Neuronal stem cell (in vitro differentiated cells): ENCODE measurements around the gene KRTAP10-6.

Experiments
- DNase-seq: peaks from one replicate; pipeline ENCODE4 v3.0.0-alpha.2; 2013; ENCODE audit warnings: low spot score
- H2AFZ ChIP-seq: one replicate; pipeline ENCODE4 v1.6.1; 2013; ENCODE audit warnings: mild to moderate bottlenecking, low read length, inconsistent platforms
- H2AK5ac ChIP-seq: 2 replicates; pipeline ENCODE4 v1.6.1; 2013; ENCODE audit warnings: low read depth, mild to moderate bottlenecking, inconsistent platforms, low read length, moderate library complexity, mixed read lengths
- H2BK120ac ChIP-seq: 2 replicates; pipeline ENCODE4 v1.6.1; 2013; ENCODE audit warnings: low read depth, mild to moderate bottlenecking, inconsistent platforms, low read length, moderate library complexity, mixed read lengths
- H2BK12ac ChIP-seq: one replicate; pipeline ENCODE4 v1.6.1; 2013; ENCODE audit warnings: low read length, inconsistent platforms
- H2BK15ac ChIP-seq: 2 replicates; pipeline ENCODE4 v1.6.1; 2013; ENCODE audit warnings: mild to moderate bottlenecking, low read length, inconsistent platforms, mixed read lengths
- H2BK5ac ChIP-seq: one replicate; pipeline ENCODE4 v1.6.1; 2013; ENCODE audit warnings: inconsistent platforms, mild to moderate bottlenecking, low read length, moderate library complexity
- H3K14ac ChIP-seq: one replicate; pipeline ENCODE4 v1.6.1; 2013; ENCODE audit warnings: low read length, inconsistent platforms
- H3K18ac ChIP-seq: 2 replicates; pipeline ENCODE4 v1.6.1; 2013; ENCODE audit warnings: low read length, inconsistent platforms
- H3K23ac ChIP-seq: 2 replicates; pipeline ENCODE4 v1.6.1; 2013; ENCODE audit warnings: low read depth, mild to moderate bottlenecking, mixed read lengths, low read length, inconsistent platforms; ENCODE audit not compliant: poor library complexity
- H3K27ac ChIP-seq: replicated peaks from 3 replicates; pipeline ENCODE4 v1.5.1; 2013; ENCODE audit warnings: low read length, inconsistent platforms
- H3K27me3 ChIP-seq, 3 experiments: 2 replicates each; pipeline ENCODE4 v1.6.1; 2013; ENCODE audit warnings: low read length in 3 of 3, mild to moderate bottlenecking in 2 of 3, inconsistent platforms in 1 of 3, low read depth in 1 of 3, mixed read lengths in 1 of 3, moderate library complexity in 1 of 3; ENCODE audit not compliant: control insufficient read depth in 3 of 3, insufficient read depth in 3 of 3
- H3K36me3 ChIP-seq, 2 donors: replicated peaks in 1 of 2; 2 replicates each; pipeline ENCODE4 v1.6.1; 2013; ENCODE audit warnings: low read length in 2 of 2; ENCODE audit not compliant: control insufficient read depth in 2 of 2, insufficient read depth in 2 of 2
- H3K4ac ChIP-seq: 2 replicates; pipeline ENCODE4 v1.6.1; 2013; ENCODE audit warnings: inconsistent platforms, mild to moderate bottlenecking, low read length, moderate library complexity
- H3K4me1 ChIP-seq, 2 donors: 1 replicate in 1 of 2; 2 replicates in 1 of 2; pipeline ENCODE4 v1.6.1; 2013; ENCODE audit warnings: low read length in 2 of 2, low read depth in 1 of 2; ENCODE audit not compliant: control insufficient read depth in 2 of 2, insufficient read depth in 1 of 2
- H3K4me2 ChIP-seq: one replicate; pipeline ENCODE4 v1.6.1; 2013; ENCODE audit warnings: mild to moderate bottlenecking, low read length, inconsistent platforms; ENCODE audit not compliant: insufficient read depth, poor library complexity, severe bottlenecking
- H3K4me3 ChIP-seq, 2 donors: 2 replicates each; pipeline ENCODE4 v1.5.1; 2013; ENCODE audit warnings: low read length in 2 of 2, mild to moderate bottlenecking in 2 of 2, inconsistent platforms in 1 of 2, moderate library complexity in 1 of 2
- H3K79me1 ChIP-seq: one replicate; pipeline ENCODE4 v1.6.1; 2013; ENCODE audit warnings: low read depth, mild to moderate bottlenecking, inconsistent platforms, low read length, moderate library complexity
- H3K9ac ChIP-seq: one replicate; pipeline ENCODE4 v1.6.1; 2013; ENCODE audit warnings: mild to moderate bottlenecking, low read depth, low read length, inconsistent platforms; ENCODE audit not compliant: poor library complexity
- H3K9me3 ChIP-seq, 2 donors: replicated peaks in 1 of 2; 2 replicates each; pipeline versions ENCODE3 to v1.6.1; 2013; ENCODE audit warnings: low read length in 2 of 2, mild to moderate bottlenecking in 2 of 2, inconsistent platforms in 1 of 2, low read depth in 1 of 2, mixed read lengths in 1 of 2, moderate library complexity in 1 of 2; ENCODE audit not compliant: control insufficient read depth in 2 of 2, insufficient read depth in 1 of 2
- H4K8ac ChIP-seq: one replicate; pipeline ENCODE4 v1.6.1; 2013; ENCODE audit warnings: low read depth, mild to moderate bottlenecking, inconsistent platforms, low read length, moderate library complexity
- H4K91ac ChIP-seq: one replicate; pipeline ENCODE4 v1.6.1; 2013; ENCODE audit warnings: low read length, low read depth, mild to moderate bottlenecking, inconsistent platforms; ENCODE audit not compliant: poor library complexity
- WGBS, 2 donors: extraction: QIAGEN DNeasy Blood & Tissue Kit; methylation state at CpG; one replicate each; pipeline ENCODE4 v1.1.7; 2013; ENCODE audit warnings: missing lambda C conversion rate in 2 of 2, mixed read lengths in 1 of 2; ENCODE audit not compliant: insufficient read length in 2 of 2, insufficient replicate concordance in 1 of 2; ENCODE audit errors: extremely low coverage in 2 of 2; 5-methylcytosine and 5-hydroxymethylcytosine counted together

Gene KRTAP10-6

GRCh38 chr21:44615466-44615865 is 23.2 kb upstream of the KRTAP10-6 start:
- Histone ChIP-seq H2AK5ac (peak overlapping the region; percentile 44), H3K27ac (no peak overlapping the region), H3K4me3 (no peak overlapping the region), H2AFZ (no peak overlapping the region), H2BK120ac (no peak overlapping the region), H2BK15ac (no peak overlapping the region), H3K36me3 (no peaks in the 10 kb centered on the region), H3K79me1 (no peaks in the 10 kb centered on the region), H4K8ac (no peak overlapping the region), H2BK12ac (no peak overlapping the region), H3K9me3 (peaks cover 5 to 10% of the 10 kb centered on the region in 2 donors), H3K4ac (no peak overlapping the region), H4K91ac (peak overlapping the region; percentile 59), H2BK5ac (no peak overlapping the region), H3K9ac (no peak overlapping the region), H3K23ac (no peak overlapping the region), H3K27me3 (no peaks in the 10 kb centered on the region), H3K4me2 (no peak overlapping the region), H3K18ac (peak overlapping the region; percentile 89), H3K4me1 (no peaks in the 10 kb centered on the region), H3K14ac (no peak overlapping the region)
- WGBS, 2 donors: no CpG with 5 or more reads among the region's 8 CpGs
- no peak for DNase-seq

GRCh38 chr21:44614961-44615391 is 22.7 kb upstream of the KRTAP10-6 start:
- H3K18ac ChIP-seq: no peak overlapping the region
- H3K79me1 ChIP-seq: no peaks in the 10 kb centered on the region
- no peaks in the 10 kb centered on the region for H3K27me3 ChIP-seq
- no peak overlapping the region for H2AFZ ChIP-seq
- no peak overlapping the region for H2BK5ac ChIP-seq
- H2AK5ac ChIP-seq: no peak overlapping the region
- H2BK15ac ChIP-seq: no peak overlapping the region
- no peak overlapping the region for H4K8ac ChIP-seq
- no peak overlapping the region for H3K23ac ChIP-seq
- no peak overlapping the region for H3K4ac ChIP-seq
- H2BK12ac ChIP-seq: no peak overlapping the region
- H3K14ac ChIP-seq: no peak overlapping the region
- no peak overlapping the region for H4K91ac ChIP-seq
- H3K27ac ChIP-seq: no peak overlapping the region
- no peaks in the 10 kb centered on the region for H3K4me1 ChIP-seq
- H3K9ac ChIP-seq: no peak overlapping the region
- no peak for DNase-seq
- no CpG with 5 or more reads among the region's 28 CpGs for WGBS, 2 donors
- no peaks in the 10 kb centered on the region for H3K36me3 ChIP-seq
- peaks cover 5 to 9% of the 10 kb centered on the region in 2 donors for H3K9me3 ChIP-seq
- H3K4me3 ChIP-seq: no peak overlapping the region
- no peak overlapping the region for H2BK120ac ChIP-seq
- no peak overlapping the region for H3K4me2 ChIP-seq

- peak overlapping the region; percentile 39 for H3K4ac ChIP-seq
- peaks cover 6 to 8% of the 10 kb centered on the region in 2 donors for H3K9me3 ChIP-seq
- no peak overlapping the region for H3K9ac ChIP-seq
- no peak overlapping the region for H3K27ac ChIP-seq
- H2BK15ac ChIP-seq: peak overlapping the region; percentile 88
- no peak overlapping the region for H2AFZ ChIP-seq
- no peak overlapping the region for H3K4me2 ChIP-seq
- H3K27me3 ChIP-seq: no peaks in the 10 kb centered on the region
- no peaks in the 10 kb centered on the region for H3K4me1 ChIP-seq
- H3K79me1 ChIP-seq: no peaks in the 10 kb centered on the region
- H2BK5ac ChIP-seq: peak overlapping the region; percentile 66
- no peak overlapping the region for H3K14ac ChIP-seq
- H2AK5ac ChIP-seq: peak overlapping the region; percentile 94
- H3K4me3 ChIP-seq: no peak overlapping the region
- WGBS, 2 donors: no CpG with 5 or more reads among the region's 20 CpGs
- H4K8ac ChIP-seq: no peak overlapping the region
- H2BK12ac ChIP-seq: peak overlapping the region; percentile 68
- no peaks in the 10 kb centered on the region for H3K36me3 ChIP-seq
- DNase-seq: no peak
- H3K18ac ChIP-seq: peak overlapping the region; percentile 81
- peak overlapping the region; percentile 57 for H4K91ac ChIP-seq
- peak overlapping the region; percentile 86 for H3K23ac ChIP-seq
- H2BK120ac ChIP-seq: peak overlapping the region; percentile 49
These were observed 21.9 kb upstream of the KRTAP10-6 start for GRCh38 chr21:44614161-44614631.

- H3K4me1 ChIP-seq: no peaks in the 10 kb centered on the region
- no peak overlapping the region for H3K14ac ChIP-seq
- H4K91ac ChIP-seq: peak overlapping the region; percentile 57
- H3K36me3 ChIP-seq: no peaks in the 10 kb centered on the region
- no peaks in the 10 kb centered on the region for H3K79me1 ChIP-seq
- H3K18ac ChIP-seq: peak overlapping the region; percentile 81
- no peak overlapping the region for H3K4me2 ChIP-seq
- H3K9ac ChIP-seq: no peak overlapping the region
- peaks cover 3 to 8% of the 10 kb centered on the region in 2 donors for H3K9me3 ChIP-seq
- H3K4me3 ChIP-seq: no peak overlapping the region
- DNase-seq: no peak
- H4K8ac ChIP-seq: peak overlapping the region; percentile 93
- peak overlapping the region; percentile 68 for H2BK12ac ChIP-seq
- peak overlapping the region; percentile 39 for H3K4ac ChIP-seq
- no peak overlapping the region for H2AFZ ChIP-seq
- peak overlapping the region; percentile 79 for H2BK15ac ChIP-seq
- H2BK120ac ChIP-seq: no peak overlapping the region
- H2AK5ac ChIP-seq: peak overlapping the region; percentile 94
- no CpG with 5 or more reads among the region's 26 CpGs for whole genome bisulfite sequencing, 2 donors
- peak overlapping the region; percentile 66 for H2BK5ac ChIP-seq
- H3K23ac ChIP-seq: peak overlapping the region; percentile 86
- H3K27me3 ChIP-seq: no peaks in the 10 kb centered on the region
- H3K27ac ChIP-seq: no peak overlapping the region
These were observed 21.3 kb upstream of the KRTAP10-6 start for GRCh38 chr21:44613386-44614155.
